ENCODE results near the gene CCDC30. TPM values are rescaled to one million over a fixed set of nuclear protein-coding genes. Genes with fewer than 3 reads are reported as not detected.

Gene CCDC30
- total RNA-seq, 1 experiment from 2014 or later: 0.14 TPM

DNA sequence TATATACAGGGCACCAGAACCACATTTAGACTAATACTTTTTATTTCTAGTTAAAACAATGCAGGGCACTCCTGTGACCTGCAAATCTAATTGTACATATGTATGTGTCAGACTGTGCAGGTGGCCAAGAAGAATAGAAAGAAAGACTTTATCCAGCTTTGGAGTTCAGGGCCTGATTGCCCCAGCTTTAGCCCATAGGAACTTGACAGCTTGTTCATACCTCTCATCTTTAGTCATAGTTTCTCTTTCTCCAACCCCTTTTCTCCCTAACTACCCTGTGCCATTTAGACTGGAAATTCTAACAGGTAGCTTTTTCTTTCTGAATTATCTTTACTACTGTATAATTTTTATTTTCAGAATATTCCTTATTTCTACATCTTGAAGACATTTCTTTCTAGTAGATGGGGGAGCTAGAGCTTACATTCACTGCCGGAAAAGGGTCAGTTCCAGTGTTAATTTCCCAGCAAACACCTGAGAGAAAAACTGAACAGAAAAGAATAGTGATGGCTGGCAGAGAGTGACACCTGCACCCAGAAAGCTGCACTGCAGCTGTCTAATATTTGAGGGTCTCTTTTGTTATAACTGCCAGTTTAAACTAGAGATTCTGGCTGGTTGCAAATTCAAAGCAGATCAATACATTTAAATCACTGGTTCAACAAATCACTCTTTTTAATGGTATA is 227.5 kb downstream of the CCDC30 start:
- DNase-seq (ENCODE audit: low spot score): no peak

DNA sequence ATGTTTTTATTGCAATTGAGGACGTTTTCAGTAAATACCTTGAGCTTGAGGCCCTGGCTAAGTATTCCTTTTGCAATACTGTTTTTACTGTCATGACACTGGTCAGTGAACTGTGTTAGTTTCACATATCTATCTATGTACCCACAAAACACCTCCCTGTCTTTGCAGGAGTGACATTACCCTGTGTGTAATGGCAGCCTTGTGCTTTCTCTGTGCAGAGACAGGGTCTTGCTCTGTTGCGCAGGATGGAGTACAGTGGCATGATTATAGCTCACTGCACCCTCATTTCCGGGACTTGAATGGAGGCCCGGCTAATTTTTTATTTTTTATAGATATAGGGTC is 228.0 kb downstream of the CCDC30 start:
- no peak for DNase-seq (ENCODE audit: low spot score)

DNA sequence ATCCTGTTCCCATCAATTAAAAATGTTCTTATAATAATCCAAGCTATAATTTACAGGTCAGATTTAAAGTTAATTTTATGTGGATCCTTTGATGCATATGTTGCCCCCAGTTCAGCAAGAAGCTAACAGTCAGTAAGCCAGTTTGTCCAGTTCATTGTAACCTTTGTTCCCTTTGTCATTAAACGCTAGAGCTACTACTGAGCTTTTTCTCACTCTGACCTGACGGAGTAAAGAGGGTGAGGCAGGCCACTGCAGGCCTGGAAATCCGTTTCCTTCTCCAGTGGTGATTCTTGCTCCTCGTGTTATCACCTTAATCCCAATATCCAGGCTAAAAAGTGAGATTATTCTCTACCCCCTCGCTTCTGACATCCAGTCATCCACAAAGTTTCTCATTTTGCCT is 229.4 kb downstream of the CCDC30 start:
- DNase-seq (ENCODE audit: low spot score): no peak

DNA sequence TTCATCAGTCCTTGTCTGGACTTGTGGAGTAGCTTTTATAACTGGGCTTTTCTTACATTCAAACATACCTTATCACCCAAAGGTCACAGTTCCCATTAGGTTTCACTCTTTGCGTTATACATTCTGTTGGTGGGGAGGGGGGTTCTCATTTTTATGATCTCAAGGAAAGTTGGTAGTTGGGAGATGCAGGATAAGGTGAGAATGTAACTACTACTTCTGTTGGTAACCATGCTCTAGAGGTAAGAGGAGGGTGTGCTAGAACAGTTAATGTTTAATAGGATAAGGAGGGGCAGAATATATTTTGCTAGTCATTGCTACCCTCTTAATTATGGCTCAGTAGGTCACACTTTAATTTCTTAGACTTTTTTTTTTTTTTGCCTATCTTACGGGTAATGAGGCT is 229.8 kb downstream of the CCDC30 start:
- DNase-seq (ENCODE audit: low spot score): no peak

DNA sequence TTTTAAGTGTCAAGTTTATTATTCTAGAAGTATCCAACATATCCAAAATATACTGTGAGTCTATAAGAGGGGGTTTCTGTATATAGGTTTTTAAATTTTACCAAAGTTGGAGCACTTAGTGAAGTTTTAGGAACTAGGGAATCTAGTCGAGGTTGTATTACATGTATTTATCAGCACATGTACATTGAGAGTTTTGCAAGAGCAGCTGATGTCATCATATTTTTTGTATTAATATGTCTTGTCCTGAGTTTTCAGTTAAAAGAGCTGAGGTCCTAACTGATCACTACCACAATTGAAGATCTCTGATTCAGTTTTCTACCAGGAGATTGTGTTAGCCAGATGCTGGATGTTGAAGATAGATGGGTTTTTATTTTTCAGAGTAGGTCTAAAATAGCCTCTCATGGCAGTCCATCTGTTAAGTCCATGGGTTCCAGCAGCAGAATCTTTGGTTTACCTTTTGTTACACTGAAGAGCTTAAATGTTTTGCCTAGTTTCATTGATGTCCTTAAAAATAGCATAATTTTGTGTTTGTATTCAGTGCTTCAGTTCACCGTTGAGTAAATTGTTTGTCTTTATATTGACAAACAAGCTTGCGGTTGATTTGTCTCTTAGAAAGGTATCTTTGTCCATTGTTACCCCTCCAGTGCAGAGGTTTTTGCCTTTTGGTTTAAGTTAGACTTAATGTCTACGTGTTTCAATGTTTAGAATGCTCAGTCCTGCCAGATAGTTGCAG is 235.2 kb downstream of the CCDC30 start:
- DNase-seq (ENCODE audit: low spot score): no peak

DNA sequence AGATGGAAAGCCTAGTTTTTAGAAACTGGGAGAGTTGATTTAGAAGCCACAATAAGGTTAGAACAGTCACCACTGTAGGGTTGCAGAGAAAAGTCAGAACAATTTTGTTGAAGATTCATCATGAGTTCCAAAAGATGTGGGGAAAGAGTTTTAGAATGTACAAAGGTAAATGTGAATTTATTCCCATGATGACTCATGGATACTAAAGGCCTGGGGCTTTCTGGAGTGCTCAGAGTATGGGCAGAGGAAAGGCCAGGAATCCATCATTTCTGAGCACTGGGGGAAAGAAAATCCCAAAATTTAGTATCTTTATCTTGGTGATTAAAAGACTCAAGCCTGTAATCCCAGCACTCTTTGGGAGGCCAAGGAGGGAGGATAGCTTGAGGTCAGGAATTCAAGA is 236.9 kb downstream of the CCDC30 start:
- DNase-seq (ENCODE audit: low spot score): no peak

DNA sequence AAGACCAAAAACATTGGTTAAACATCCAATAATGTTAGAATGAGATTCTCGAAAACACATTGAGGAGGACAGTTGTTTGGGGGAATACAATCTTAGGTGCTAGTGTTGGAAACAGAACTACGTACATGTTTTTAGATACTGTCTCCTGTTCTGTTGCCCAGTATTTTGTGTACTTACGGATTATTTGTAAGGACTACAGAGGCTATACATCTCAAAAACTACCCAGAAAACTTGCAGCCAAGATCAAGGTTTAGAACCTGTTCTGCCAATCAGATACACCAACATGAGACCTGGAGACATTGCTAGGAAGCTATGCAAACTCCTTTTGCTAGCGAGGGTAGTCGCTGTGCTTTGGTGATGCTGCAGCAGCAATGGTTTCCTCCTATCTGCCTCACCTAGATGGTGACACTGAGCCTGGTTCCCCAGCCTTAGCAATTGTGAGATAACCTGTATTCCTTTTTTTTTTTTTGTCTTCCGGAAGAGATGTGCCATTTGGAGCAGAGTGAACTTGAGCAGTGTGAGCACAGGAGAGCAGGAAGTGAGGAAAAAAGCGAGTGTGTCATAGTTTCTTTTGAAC is 240.9 kb downstream of the CCDC30 start:
- DNase-seq (ENCODE audit: low spot score): no peak

Other genes with a start within 250 kb of the CCDC30 start
- gene FOXJ3, start 128.1 kb upstream of the CCDC30 start, total RNA-seq (2014; rRNA removed; shearing (Covaris generic)): 25.7 and 31.7 TPM in 2 replicates
- 0.85 and 1.0 TPM in 2 replicates for gene RIMKLA, start 82.5 kb upstream of the CCDC30 start, total RNA-seq (2014; rRNA removed; shearing (Covaris generic))
- 0.25 TPM in 1 of 2 replicates, not detected in the other for gene ZMYND12, start 7.3 kb upstream of the CCDC30 start, total RNA-seq (2014; rRNA removed; shearing (Covaris generic))
- gene PPCS, start 6.7 kb upstream of the CCDC30 start, total RNA-seq (2014; rRNA removed; shearing (Covaris generic)): 82.5 and 84.8 TPM in 2 replicates
- 142 and 206 TPM in 2 replicates for gene PPIH, start 195.1 kb downstream of the CCDC30 start, total RNA-seq (2014; rRNA removed; shearing (Covaris generic))
- 1,356 and 1,447 TPM in 2 replicates for gene YBX1, start 219.1 kb downstream of the CCDC30 start, total RNA-seq (2014; rRNA removed; shearing (Covaris generic))

All from H4 (cell line).